Large intestine (tissue), 3 donors: ENCODE measurements around the gene CREBBP. TPM values are rescaled to one million over a fixed set of nuclear protein-coding genes. Genes with fewer than 3 reads are reported as not detected.

Source experiments
- DNase-seq, 2 donors: peaks; one replicate each; pipeline versions ENCODE4 v3.0.0 to v3.0.0-alpha.2; 2013
- H3K27ac ChIP-seq: one replicate; pipeline ENCODE4 v1.5.1; 2013; ENCODE audit warnings: low read length
- H3K27me3 ChIP-seq: 2 replicates; pipeline ENCODE4 v1.6.1; 2013; ENCODE audit warnings: low read length; ENCODE audit not compliant: control insufficient read depth, insufficient read depth
- H3K36me3 ChIP-seq: 2 replicates; pipeline ENCODE4 v1.6.1; 2013; ENCODE audit warnings: low read length; ENCODE audit not compliant: control insufficient read depth, insufficient read depth
- H3K4me1 ChIP-seq: one replicate; pipeline ENCODE4 v1.6.1; 2013; ENCODE audit warnings: low read length; ENCODE audit not compliant: control insufficient read depth, insufficient read depth
- H3K4me3 ChIP-seq: one replicate; pipeline ENCODE4 v1.5.1; 2013; ENCODE audit warnings: low read length
- H3K9me3 ChIP-seq: one replicate; pipeline ENCODE4 v1.6.1; 2013; ENCODE audit warnings: mild to moderate bottlenecking, low read depth, low read length, moderate library complexity; ENCODE audit not compliant: control insufficient read depth
- WGBS: methylation state at CpG from one replicate; pipeline ENCODE4 v1.1.5; 2013; ENCODE audit warnings: low lambda C conversion rate; ENCODE audit not compliant: insufficient coverage; 5-methylcytosine and 5-hydroxymethylcytosine counted together
- polyA plus RNA-seq: library from polyadenylated mRNA; unstranded; fragments of 120-200 nt; gene quantifications from one replicate; pipeline ENCODE4 v1.2.1, GENCODE V29; 2013

The CREBBP gene
- polyA plus RNA-seq, 1 donor: 46.6 TPM

- 100% methylated on average over 4 of the region's 5 CpGs for WGBS
- no peak overlapping the region for H3K27ac ChIP-seq
- H3K36me3 ChIP-seq: peaks cover 90% of the 10 kb centered on the region
- no peaks in the 10 kb centered on the region for H3K4me1 ChIP-seq
- H3K27me3 ChIP-seq: no peaks in the 10 kb centered on the region
- peaks cover 6% of the 10 kb centered on the region for H3K9me3 ChIP-seq
- no peak for DNase-seq
- no peak overlapping the region for H3K4me3 ChIP-seq
These were observed 142.4 kb downstream of the CREBBP start for GRCh38 chr16:3738128-3738527.

GRCh38 chr16:3737181-3737580 is 143.3 kb downstream of the CREBBP start:
- WGBS: 100% methylated on average over 1 of the region's 8 CpGs
- H3K27me3 ChIP-seq: no peaks in the 10 kb centered on the region
- H3K9me3 ChIP-seq: peaks cover 6% of the 10 kb centered on the region
- DNase-seq: no peak
- H3K36me3 ChIP-seq: peaks cover 86% of the 10 kb centered on the region
- no peak overlapping the region for H3K27ac ChIP-seq
- no peaks in the 10 kb centered on the region for H3K4me1 ChIP-seq
- H3K4me3 ChIP-seq: no peak overlapping the region

- no CpG with 5 or more reads among the region's 6 CpGs for whole genome bisulfite sequencing
- no peaks in the 10 kb centered on the region for H3K27me3 ChIP-seq
- no peak for DNase-seq
These were observed 144.4 kb downstream of the CREBBP start for GRCh38 chr16:3736116-3736515.

GRCh38 chr16:3735541-3735940 is 145.0 kb downstream of the CREBBP start:
- Histone ChIP-seq H3K27ac (no peak overlapping the region), H3K36me3 (peaks cover 87% of the 10 kb centered on the region), H3K4me3 (no peak overlapping the region), H3K27me3 (no peaks in the 10 kb centered on the region), H3K9me3 (peaks cover 6% of the 10 kb centered on the region), H3K4me1 (no peaks in the 10 kb centered on the region)
- WGBS: no CpG with 5 or more reads among the region's 13 CpGs
- no peak for DNase-seq

More at GRCh38 chr16:3736116-3736515, 144.4 kb downstream of the CREBBP start:
- Histone ChIP-seq H3K4me1 (no peaks in the 10 kb centered on the region), H3K36me3 (peaks cover 87% of the 10 kb centered on the region), H3K27ac (no peak overlapping the region), H3K9me3 (peaks cover 6% of the 10 kb centered on the region), H3K4me3 (no peak overlapping the region)

GRCh38 chr16:3734758-3735221 is 145.7 kb downstream of the CREBBP start:
- no peaks in the 10 kb centered on the region for H3K4me1 ChIP-seq
- peaks cover 6% of the 10 kb centered on the region for H3K9me3 ChIP-seq
- H3K4me3 ChIP-seq: no peak overlapping the region
- peaks cover 87% of the 10 kb centered on the region for H3K36me3 ChIP-seq
- WGBS: 100% methylated on average over 2 of the region's 25 CpGs
- H3K27ac ChIP-seq: no peak overlapping the region
- no peaks in the 10 kb centered on the region for H3K27me3 ChIP-seq
- no peak for DNase-seq

GRCh38 chr16:3734084-3734757 is 146.3 kb downstream of the CREBBP start:
- 100% methylated on average over 1 of the region's 27 CpGs for WGBS
- no peak overlapping the region for H3K4me3 ChIP-seq
- H3K4me1 ChIP-seq: no peaks in the 10 kb centered on the region
- peaks cover 87% of the 10 kb centered on the region for H3K36me3 ChIP-seq
- H3K27me3 ChIP-seq: no peaks in the 10 kb centered on the region
- no peak overlapping the region for H3K27ac ChIP-seq
- H3K9me3 ChIP-seq: peaks cover 6% of the 10 kb centered on the region
- DNase-seq: no peak

- peaks cover 85% of the 10 kb centered on the region for H3K36me3 ChIP-seq
- no peaks in the 10 kb centered on the region for H3K27me3 ChIP-seq
- H3K4me3 ChIP-seq: no peak overlapping the region
- no peak for DNase-seq
- no CpG with 5 or more reads among the region's 8 CpGs for WGBS
- H3K4me1 ChIP-seq: no peaks in the 10 kb centered on the region
- no peak overlapping the region for H3K27ac ChIP-seq
- H3K9me3 ChIP-seq: peaks cover 6% of the 10 kb centered on the region
These were observed 148.3 kb downstream of the CREBBP start for GRCh38 chr16:3732171-3732570.

GRCh38 chr16:3731126-3731935 is 149.2 kb downstream of the CREBBP start:
- peaks cover 7% of the 10 kb centered on the region for H3K9me3 ChIP-seq
- H3K4me1 ChIP-seq: no peaks in the 10 kb centered on the region
- H3K4me3 ChIP-seq: no peak overlapping the region
- WGBS: 100% methylated on average over 1 of the region's 34 CpGs
- no peaks in the 10 kb centered on the region for H3K27me3 ChIP-seq
- H3K36me3 ChIP-seq: peaks cover 77% of the 10 kb centered on the region
- H3K27ac ChIP-seq: no peak overlapping the region
- no peak for DNase-seq

- H3K27me3 ChIP-seq: no peaks in the 10 kb centered on the region
- peaks cover 75% of the 10 kb centered on the region for H3K36me3 ChIP-seq
- WGBS: 100% methylated on average over 4 of the region's 24 CpGs
- DNase-seq: no peak
- H3K4me3 ChIP-seq: no peak overlapping the region
- no peaks in the 10 kb centered on the region for H3K4me1 ChIP-seq
- H3K9me3 ChIP-seq: peaks cover 8% of the 10 kb centered on the region
- no peak overlapping the region for H3K27ac ChIP-seq
These were observed 150.1 kb downstream of the CREBBP start for GRCh38 chr16:3730161-3731125.
